Stimulated activated naive CD4-positive, alpha-beta T cell (primary cell): ENCODE results near the gene PML.

Experiments used
- DNase-seq, 6 experiments: peaks; one replicate each; lab custom pipeline; 2025; lab: John Stamatoyannopoulos, UW

The PML gene

DNA sequence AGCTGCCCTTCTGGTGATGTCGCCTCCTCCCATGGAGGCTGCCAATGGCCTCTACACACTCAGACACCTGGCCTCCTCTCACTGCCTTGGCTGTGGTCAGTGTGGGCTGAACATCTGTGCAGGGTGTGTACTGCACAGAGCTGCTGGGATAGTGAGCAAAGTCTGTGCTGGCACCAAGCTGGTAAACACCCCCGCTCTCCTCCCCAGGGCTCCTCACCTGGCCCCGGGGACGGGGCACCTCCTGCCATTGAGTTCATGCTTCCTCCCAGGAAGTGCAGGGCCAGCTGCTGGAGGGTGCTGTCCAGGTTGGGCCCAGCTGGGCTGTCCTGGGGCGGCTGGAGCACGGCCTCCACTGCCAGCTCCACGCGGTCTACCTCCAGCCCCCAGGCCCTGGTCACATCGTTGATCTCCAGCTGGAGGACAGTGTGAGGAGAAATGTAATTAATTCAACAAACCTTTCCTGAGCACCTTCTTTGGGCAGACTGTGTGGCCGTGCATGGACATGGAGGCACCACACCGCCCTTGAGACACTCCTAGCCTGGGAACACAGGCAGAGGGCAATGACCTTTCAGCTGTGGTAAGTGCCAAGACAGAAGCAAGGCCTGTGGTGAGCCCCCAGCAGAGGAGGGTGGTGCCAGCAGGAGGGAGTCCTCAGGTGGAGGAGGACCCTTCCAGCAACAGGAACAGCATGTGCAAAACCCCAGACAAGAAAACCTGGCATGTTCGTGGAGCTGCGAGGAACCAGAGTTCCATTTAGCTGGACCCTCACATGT lies 9.2 kb upstream of the PML start:
- DNase-seq = no peak

- DNase-seq = no peak
These were observed 8.3 kb upstream of the PML start for GRCh38 chr15:73986055-73986775.

- no peak for DNase-seq
These were observed 7.8 kb upstream of the PML start for GRCh38 chr15:73986776-73987056.

- no peak for DNase-seq
These were observed 7.3 kb upstream of the PML start for GRCh38 chr15:73987250-73987649.

DNA sequence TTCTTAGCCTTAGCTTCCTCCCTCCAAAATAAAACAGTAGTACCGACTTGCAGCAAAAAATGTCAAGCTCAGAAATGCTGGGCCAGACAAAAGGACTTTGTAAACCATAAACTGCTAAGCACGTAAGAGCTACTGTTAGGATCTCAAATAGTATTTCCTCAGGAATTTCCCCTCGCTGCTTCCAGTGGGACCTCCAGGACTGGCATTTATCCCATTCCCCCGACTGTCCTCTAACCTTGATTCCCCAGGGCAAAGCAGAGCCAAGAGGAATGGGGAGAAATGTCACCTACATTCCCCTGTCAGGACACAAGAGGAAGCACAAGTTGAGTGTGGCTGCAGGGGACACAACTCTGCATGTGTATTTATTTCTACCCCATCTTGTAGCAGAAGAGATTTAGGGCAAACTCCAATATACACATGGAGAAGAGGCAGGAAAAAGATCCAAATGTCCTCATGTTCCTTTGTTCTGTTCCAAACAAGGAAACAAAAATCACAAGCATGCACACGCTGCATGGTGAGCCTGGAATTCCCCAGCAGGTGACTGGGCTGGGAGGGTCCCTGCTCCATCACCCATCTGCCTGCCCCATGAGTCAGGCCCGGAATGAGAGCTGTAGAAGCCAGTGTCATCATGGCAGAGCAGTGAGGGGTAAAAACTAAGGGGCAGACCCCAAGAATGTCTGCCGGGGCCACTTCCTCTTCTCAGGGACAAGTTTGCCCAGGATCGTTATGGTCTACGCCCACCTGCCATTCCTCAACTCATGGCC lies 6.7 kb upstream of the PML start:
- DNase-seq = no peak

DNA sequence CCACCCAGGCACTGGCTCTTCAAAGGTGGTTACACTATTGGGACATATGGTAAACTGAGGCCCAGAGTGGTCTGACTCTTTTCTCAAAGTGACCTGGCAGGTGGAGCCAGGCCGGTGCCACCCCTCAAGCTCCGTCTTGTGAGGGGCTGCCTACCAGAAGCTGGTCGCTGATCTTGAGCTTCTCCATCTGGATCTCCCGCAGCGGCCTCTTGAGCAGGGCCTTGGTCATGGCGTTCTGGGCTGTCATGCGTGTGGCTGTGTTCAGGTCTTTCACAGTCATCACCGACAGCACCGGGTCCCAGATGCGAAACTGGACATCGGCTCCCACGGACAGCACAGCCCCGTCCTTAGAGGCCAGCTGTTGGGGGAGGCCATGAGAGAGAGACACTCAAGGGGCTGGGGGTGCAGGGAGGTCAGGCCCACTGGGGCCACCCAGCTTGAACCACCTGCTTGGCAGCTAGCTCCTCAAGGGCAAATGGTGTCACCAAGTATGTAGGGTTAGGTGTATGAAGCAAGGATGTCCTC lies 6.0 kb upstream of the PML start:
- no peak for DNase-seq

DNA sequence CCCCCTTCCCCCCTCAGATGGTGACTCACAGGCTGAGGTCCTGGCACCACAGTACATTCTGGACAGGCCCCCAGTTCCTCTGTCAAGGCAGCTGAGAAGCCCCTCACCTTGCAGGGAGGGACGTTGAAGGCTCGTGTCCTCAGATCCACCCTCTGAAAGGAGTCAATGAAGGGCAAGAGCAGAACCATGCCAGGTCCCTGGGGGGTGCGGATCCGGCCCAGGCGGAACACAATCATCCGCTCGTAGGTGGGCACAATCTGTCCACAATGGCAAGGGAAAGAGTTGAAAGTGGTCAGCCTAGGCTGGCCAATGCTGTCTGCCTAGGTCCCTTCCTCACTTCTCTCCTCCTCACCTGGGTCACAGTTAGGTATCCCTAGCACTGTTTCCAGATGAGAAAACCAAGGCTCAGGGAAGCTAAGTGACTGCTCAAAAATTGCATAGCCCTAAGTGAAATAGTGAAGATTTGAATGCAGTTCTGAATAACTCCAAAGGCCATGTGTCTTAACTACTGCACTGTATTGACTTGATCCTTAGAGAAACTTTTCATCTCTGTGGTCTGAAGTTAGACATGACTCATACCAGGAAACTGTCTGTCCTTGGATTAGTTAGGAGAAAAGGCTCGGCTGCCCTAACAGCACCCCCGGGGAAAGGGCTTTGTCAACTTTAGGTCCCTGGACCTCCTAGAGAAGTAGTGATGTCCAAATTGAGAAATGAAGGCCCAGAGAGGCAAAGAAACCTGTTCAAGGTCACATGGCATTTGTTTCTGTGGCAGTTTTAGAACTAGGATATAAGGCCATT lies 5.3 kb upstream of the PML start:
- no peak for DNase-seq

DNA sequence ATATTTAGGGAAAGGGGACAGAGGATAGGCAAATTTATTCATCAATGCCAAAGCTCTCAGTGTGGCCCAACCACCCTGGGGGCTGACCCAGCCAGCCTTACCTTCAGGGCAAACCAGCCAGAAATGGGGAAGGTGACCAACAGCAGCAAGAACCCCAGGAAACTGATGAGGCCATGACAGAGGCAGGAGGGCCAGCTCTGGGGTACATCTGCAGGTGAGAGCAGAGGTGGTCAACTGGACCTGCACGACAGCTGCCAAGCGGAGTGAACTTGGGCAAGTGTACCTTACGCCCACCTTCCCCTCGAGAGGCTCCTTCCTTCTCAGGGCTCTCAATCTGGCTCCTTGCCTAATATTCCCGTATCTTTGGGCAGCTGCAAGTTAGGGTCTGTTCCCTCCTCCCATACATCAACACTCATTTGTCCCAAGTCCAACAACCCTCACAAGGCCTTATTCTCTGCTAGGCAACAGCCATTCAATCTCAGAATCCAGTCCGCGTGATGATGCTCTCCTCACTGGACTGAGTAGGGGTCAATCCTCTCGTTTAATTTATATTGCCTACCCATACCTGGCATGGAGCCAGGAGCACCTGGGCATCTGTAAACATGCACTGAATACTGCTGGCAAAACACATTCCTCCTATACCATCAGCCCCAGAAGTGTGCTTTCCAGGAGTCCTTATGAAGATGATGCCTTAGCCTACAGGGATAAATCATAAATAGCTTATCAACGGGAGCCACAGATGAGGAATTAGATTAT lies 4.1 kb upstream of the PML start:
- DNase-seq = no peak

- DNase-seq = no peak
These were observed 3.3 kb upstream of the PML start for GRCh38 chr15:73991260-73991659.

- peak; percentile 80 to 95 (median 88) for DNase-seq
These were observed 2.6 kb upstream of the PML start, which contains the start of gene STOML1 for GRCh38 chr15:73991726-73992593. STOML1 (minus strand) TSS chr15:73992295; CDS start chr15:73992223, 72 bp downstream.

GRCh38 chr15:73992594-73992898 lies 2.0 kb upstream of the PML start:
- DNase-seq = no peak

DNA sequence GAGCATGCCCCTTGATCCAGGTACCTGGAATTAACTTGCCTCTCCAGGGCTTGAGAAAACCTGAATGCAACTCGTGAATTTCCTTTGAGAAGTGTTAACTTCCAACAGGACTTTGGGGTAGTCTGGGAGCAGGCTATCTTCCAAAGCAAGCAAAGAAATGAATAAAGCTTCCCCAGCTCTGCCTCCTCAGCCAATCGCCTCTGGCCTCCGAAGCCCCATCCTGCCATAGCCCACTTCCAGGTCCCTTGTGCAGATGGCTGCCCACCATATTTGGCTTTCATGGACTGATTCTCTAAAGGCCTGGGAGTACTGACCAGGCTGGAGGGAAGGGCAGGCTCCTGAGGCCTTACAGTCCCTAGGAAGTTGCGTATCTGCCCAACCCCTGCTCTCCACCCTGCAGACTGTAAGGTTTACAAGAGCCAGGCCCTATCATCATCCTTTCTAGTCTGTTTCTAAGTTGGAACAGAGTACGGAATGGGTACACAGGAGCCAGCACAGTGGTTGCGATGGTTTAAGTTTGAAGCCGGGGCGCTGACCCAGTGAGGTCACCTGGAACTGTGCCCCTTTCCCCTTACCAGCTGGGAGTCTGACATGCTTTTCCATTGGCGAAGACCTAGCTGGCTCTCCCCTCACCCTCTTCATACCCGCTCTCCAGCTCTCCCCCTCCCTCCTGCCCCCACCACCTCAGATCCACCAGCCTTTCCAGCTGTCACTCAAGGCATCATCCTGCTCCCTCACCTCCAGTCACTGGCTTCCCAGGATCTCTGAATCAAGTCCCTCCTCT lies 1.1 kb upstream of the PML start:
- no peak for DNase-seq

DNA sequence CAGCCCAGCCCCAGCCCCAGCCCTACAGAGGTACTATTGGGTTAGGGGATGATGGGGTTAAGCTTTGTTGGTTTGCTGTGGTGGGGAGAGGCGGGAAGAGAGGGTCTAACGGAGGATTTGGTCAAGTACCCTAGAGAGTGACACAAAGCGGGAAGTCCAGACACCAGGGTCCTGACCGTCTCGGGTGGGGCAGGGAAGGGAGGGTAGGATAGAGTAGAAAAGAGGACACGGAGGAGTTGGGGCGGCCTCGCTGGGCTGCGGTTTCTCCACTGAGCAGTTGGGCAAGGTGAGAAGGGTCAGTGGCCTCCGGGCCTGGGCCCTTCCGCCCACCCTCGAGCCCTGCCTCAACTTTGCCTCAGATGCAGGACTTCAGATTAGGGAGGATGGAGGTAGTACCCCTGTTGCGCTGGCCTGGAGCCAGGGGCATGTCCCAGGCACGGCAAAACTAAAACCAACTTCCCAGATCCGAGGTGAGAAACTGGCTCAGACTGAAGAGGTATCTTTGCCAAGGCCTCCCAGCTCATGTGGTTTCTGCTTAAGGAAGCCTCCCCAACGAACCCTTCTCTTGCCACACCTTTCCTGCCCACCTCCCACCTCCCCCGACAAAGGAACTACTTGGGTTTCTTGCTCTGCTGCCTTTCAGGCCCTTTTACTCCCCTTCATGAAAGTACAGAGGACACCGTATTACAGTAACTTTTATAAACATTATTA lies 551 bp downstream of the PML start:
- peak in 5 of 6 experiments; percentile 10 to 53 (median 16) for DNase-seq

DNA sequence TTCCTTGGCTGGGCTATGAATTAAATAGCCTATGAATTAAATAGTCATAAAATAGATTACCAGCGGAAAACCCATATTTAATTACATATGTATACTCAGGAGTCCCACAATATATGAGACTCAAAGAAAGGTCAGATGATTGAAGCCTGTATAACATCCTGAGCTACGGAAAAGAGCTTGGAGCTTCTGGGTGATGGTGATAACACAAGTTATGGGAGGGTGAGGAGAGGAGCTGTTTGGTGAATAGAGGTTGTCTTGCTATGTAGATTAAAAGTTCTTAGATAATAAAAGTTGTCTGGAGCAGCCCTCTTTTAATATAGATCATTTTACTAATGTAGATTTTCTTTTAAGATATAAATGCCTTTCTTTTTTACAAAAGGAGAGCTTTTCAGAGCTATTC lies 1.8 kb downstream of the PML start:
- no peak for DNase-seq

DNA sequence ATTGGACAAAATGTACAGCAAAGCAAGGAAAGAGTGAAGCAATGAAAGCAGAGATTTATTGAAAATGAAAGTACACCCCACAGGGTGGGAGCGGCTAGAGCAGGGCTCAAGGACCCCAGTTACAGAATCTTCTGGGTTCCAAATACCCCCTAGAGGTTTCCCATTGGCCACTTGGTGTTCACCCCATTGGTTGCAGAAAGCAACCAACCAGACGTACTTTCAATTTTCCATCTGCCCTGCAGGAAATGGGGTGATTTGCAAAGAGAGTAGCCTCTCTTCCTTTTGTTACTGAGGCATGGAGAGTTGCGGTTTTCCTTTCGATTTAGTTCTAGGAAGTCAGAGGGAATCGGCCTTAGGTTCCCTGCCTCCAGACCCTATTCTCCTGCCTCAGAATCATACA lies 2.4 kb downstream of the PML start:
- DNase-seq = peak in 4 of 6 experiments; percentile 14 to 37 (median 20)

DNA sequence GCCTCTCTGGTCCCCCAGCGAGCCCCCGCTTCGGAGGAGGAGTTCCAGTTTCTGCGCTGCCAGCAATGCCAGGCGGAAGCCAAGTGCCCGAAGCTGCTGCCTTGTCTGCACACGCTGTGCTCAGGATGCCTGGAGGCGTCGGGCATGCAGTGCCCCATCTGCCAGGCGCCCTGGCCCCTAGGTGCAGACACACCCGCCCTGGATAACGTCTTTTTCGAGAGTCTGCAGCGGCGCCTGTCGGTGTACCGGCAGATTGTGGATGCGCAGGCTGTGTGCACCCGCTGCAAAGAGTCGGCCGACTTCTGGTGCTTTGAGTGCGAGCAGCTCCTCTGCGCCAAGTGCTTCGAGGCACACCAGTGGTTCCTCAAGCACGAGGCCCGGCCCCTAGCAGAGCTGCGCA lies 3.5 kb downstream of the PML start:
- no peak for DNase-seq

GRCh38 chr15:74006774-74007639 lies 12.5 kb downstream of the PML start:
- DNase-seq = no peak
